ENCODE results near the gene SPOCK2.

GRCh38 chr10:72085864-72086465 lies 2.4 kb downstream of the SPOCK2 start:
- TF ChIP-seq CTCF (IDR thresholded peaks at IDR 0.05), result no peak
- no peak for TF ChIP-seq POLR2AphosphoS5 (IDR thresholded peaks at IDR 0.05; ENCODE audit: low read depth, low read length)
- TF ChIP-seq SIN3A (IDR thresholded peaks at IDR 0.05; ENCODE audit: borderline replicate concordance, insufficient read depth, low read depth, low read length), result no peak
